IgD-negative memory B cell (primary cell): Measurements from ENCODE around the gene PAQR8. TPM values are rescaled to one million over a fixed set of nuclear protein-coding genes. Genes with fewer than 3 reads are reported as not detected.
"Not testable (repeated sequence)": the region's sequence is repeated elsewhere in the genome, so short reads cannot be mapped to it uniquely, and the experiment has no call there.

Experiments
- H3K27ac Mint-ChIP-seq, 3 donors: one replicate each; pipeline ENCODE4 v1.8.0; 2020 to 2022; ENCODE audit warnings: mild to moderate bottlenecking in 3 of 3, mixed read lengths in 3 of 3, moderate library complexity in 1 of 3
- H3K27me3 Mint-ChIP-seq: one replicate; pipeline ENCODE4 v1.8.0; 2021; ENCODE audit warnings: mixed read lengths
- H3K36me3 Mint-ChIP-seq: one replicate; pipeline ENCODE4 v1.8.0; 2020; ENCODE audit warnings: mild to moderate bottlenecking, mixed read lengths
- H3K4me1 Mint-ChIP-seq, 3 donors: one replicate each; pipeline ENCODE4 v1.8.0; 2020 to 2022; ENCODE audit warnings: mixed read lengths in 3 of 3, mild to moderate bottlenecking in 1 of 3
- H3K4me3 Mint-ChIP-seq, 4 donors: one replicate each; pipeline ENCODE4 v1.8.0; 2020 to 2022; ENCODE audit warnings: mild to moderate bottlenecking in 4 of 4, mixed read lengths in 4 of 4, moderate library complexity in 3 of 4
- H3K9me3 Mint-ChIP-seq, 3 donors: one replicate each; pipeline ENCODE4 v1.8.0; 2020 to 2021; ENCODE audit warnings: mixed read lengths in 3 of 3, mild to moderate bottlenecking in 1 of 3
- polyA plus RNA-seq: library from polyadenylated mRNA; unstranded; fragments of 300-500 nt; fragmentation: Illumina TruSeq; gene quantifications from one replicate; pipeline ENCODE4 v1.2.3, GENCODE V29; 2021

The PAQR8 gene
- polyA plus RNA-seq, 1 donor from 2014 or later, result 6.4 TPM

- no peaks in the 10 kb centered on the region for H3K27me3 Mint-ChIP-seq
- H3K36me3 Mint-ChIP-seq, result peaks cover 5% of the 10 kb centered on the region
- H3K27ac Mint-ChIP-seq, result no peak overlapping the region
- peaks cover 20 to 35% (median 26%) of the 10 kb centered on the region in 3 donors for H3K4me1 Mint-ChIP-seq
- no peak overlapping the region for H3K4me3 Mint-ChIP-seq
- H3K9me3 Mint-ChIP-seq, result no peaks in the 10 kb centered on the region
These were observed 19.3 kb downstream of the PAQR8 start for GRCh38 chr6:52381249-52381648.

DNA sequence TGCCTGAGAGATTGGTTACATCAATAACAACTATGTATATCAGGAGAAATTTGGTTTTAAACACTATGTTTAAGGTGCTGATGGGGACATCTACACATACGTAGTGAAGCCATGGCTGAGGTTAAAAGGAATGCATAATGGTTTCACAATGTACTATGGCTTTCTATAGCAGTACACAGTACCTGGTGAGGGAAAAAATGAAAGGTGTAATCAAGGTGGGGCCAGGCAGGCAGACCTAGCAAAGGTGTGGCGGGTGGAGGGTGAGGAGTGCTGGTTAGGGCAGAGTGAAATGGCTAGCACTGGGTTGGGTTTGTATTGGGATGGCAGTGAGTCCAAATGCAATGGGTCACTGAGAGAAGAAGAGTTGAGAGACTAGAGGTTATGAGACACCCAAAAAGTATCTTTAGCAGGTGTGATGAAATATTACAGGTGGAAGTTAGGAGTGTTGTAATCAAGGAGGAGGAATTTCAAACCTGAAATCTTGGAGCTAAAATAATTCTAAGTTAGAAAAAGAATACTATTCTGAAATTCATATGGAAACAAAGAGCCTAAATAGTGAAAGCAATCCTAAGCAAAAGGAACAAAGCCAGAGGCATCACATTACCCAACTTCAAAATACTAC is 22.3 kb downstream of the PAQR8 start:
- Mint-ChIP-seq H3K4me1 (peaks cover 3 to 17% (median 12%) of the 10 kb centered on the region in 3 donors), H3K27me3 (no peaks in the 10 kb centered on the region), H3K9me3 (no peaks in the 10 kb centered on the region), H3K27ac (no peak overlapping the region), H3K36me3 (peaks cover 4% of the 10 kb centered on the region), H3K4me3 (no peak overlapping the region)

DNA sequence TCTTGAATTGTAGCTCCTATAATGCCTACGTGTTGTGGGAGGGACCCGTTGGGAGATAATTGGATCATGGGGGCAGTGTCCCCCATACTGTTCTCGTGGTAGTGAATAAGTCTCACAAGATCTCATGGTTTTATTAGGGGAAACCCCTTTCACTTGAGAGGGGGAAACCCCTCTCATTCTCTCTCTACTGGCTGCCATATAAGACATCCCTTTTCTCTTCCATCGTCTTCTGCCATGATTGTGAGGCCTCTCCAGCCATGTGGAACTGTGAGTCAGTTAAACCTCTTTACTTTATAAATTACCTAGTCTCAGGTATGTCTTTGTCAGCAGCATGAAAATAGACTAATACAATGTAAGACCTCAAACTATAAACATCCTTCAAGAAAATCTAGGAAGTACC is 23.1 kb downstream of the PAQR8 start:
- Mint-ChIP-seq H3K4me1 (peaks cover 9 to 23% (median 19%) of the 10 kb centered on the region in 3 donors), H3K27me3 (no peaks in the 10 kb centered on the region), H3K36me3 (peaks cover 4% of the 10 kb centered on the region), H3K9me3 (no peaks in the 10 kb centered on the region), H3K4me3 (no peak overlapping the region), H3K27ac (peak overlapping the region in 1 of 3 donors; percentile 40)

GRCh38 chr6:52388119-52388518 is 26.2 kb downstream of the PAQR8 start:
- not testable (repeated sequence) for H3K27ac Mint-ChIP-seq, H3K9me3 Mint-ChIP-seq, H3K36me3 Mint-ChIP-seq, H3K27me3 Mint-ChIP-seq, H3K4me3 Mint-ChIP-seq
- H3K4me1 Mint-ChIP-seq, result peaks cover 17 to 30% (median 27%) of the 10 kb centered on the region in 3 donors

- Mint-ChIP-seq H3K27ac (peak overlapping the region in 1 of 3 donors; percentile 76), H3K4me1 (peaks cover 19 to 34% (median 27%) of the 10 kb centered on the region in 3 donors), H3K9me3 (no peaks in the 10 kb centered on the region), H3K27me3 (no peaks in the 10 kb centered on the region), H3K4me3 (no peak overlapping the region), H3K36me3 (peaks cover 4% of the 10 kb centered on the region)
These were observed 26.8 kb downstream of the PAQR8 start for GRCh38 chr6:52388790-52389189.

DNA sequence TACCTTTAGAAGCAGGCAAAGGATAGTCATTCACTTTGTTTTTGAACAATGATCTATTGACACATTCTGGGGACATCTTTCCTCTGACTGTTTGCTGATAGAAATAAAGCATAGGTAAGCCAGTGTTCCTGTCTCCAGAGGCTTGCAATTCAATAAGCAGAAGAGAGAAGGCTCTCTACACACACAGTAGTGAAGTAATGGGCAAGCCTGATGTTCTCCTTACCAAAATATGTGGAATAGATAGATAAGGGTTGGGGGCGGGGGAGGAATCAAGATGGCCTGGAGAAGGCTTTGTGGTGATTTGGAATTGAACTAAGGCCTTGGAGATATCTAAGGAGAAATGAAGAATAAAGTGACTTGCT is 27.3 kb downstream of the PAQR8 start:
- no peak overlapping the region for H3K4me3 Mint-ChIP-seq
- H3K27ac Mint-ChIP-seq, result peak overlapping the region in 2 of 3 donors; percentile 51 to 76
- H3K27me3 Mint-ChIP-seq, result no peaks in the 10 kb centered on the region
- no peaks in the 10 kb centered on the region for H3K36me3 Mint-ChIP-seq
- H3K4me1 Mint-ChIP-seq, result peaks cover 24 to 37% (median 28%) of the 10 kb centered on the region in 3 donors
- no peaks in the 10 kb centered on the region for H3K9me3 Mint-ChIP-seq

GRCh38 chr6:52389626-52390360 is 27.8 kb downstream of the PAQR8 start:
- peak overlapping the region; percentile 51 to 92 (median 76) for H3K27ac Mint-ChIP-seq
- peak overlapping the region; percentile 28 to 82 (median 54) for H3K4me3 Mint-ChIP-seq
- H3K27me3 Mint-ChIP-seq, result no peaks in the 10 kb centered on the region
- peaks cover 26 to 36% (median 31%) of the 10 kb centered on the region in 3 donors for H3K4me1 Mint-ChIP-seq
- no peaks in the 10 kb centered on the region for H3K9me3 Mint-ChIP-seq
- H3K36me3 Mint-ChIP-seq, result no peaks in the 10 kb centered on the region

DNA sequence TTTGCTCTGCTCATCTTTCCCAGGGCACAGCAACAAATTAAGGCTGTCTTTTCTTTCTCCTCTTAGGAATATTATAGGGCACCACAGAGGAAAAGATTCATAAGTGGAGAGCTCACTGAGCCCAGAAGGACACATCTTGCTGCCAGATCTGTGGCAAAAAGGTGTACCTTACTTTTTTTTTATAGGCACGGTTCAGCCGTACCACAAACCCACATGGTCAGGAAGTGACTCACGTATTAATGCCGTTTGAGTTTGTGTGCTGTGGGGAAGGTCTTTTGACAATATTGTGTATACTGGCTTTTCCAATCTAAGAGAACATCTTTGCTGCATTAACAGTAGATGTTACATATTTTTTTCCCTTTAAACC is 28.4 kb downstream of the PAQR8 start:
- Mint-ChIP-seq H3K27ac (peak overlapping the region; percentile 22 to 92 (median 51)), H3K4me1 (peaks cover 26 to 32% (median 31%) of the 10 kb centered on the region in 3 donors), H3K9me3 (no peaks in the 10 kb centered on the region), H3K4me3 (peak overlapping the region; percentile 34 to 82 (median 54)), H3K36me3 (no peaks in the 10 kb centered on the region), H3K27me3 (no peaks in the 10 kb centered on the region)

DNA sequence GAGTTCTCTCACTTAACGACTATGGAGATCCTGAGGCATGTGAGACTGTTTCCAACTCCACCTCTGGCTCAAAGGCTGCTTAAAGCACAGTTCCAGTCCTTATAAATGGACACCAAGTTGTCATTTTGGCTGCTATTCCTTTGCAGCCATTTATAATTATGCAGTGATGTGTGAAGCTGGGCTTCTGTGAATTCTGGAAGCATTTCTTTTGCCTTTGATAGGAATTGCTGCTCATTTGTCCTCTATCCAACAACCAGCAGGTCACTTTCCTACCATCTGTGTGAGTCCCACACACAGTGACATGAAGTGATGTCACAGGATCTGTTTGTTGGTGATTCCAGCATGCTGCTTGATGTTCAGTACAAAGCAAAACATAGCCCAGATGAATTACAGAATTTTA is 29.6 kb downstream of the PAQR8 start:
- peaks cover 29 to 37% (median 32%) of the 10 kb centered on the region in 3 donors for H3K4me1 Mint-ChIP-seq
- H3K36me3 Mint-ChIP-seq, result no peaks in the 10 kb centered on the region
- no peak overlapping the region for H3K4me3 Mint-ChIP-seq
- no peaks in the 10 kb centered on the region for H3K9me3 Mint-ChIP-seq
- H3K27me3 Mint-ChIP-seq, result no peaks in the 10 kb centered on the region
- peak overlapping the region in 1 of 3 donors; percentile 51 for H3K27ac Mint-ChIP-seq

DNA sequence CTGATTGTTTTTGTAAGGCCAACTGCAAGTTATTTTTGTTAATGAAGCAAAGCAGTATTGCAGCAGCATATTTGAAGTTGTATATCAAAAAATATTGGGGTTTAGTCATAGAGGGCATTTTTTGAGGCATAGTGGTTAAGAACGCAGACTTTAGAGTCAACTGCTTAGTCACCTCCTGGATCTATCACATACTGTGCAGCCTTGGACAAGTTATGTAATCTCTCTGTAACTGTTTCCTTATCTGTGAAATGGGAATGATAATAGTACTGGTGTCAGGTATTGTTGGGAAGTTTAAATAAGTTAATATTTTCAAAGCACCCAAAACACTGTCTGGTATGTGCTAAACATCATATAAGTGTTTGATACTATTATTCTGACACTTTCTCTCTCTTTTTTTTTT is 31.0 kb downstream of the PAQR8 start:
- H3K4me1 Mint-ChIP-seq, result peaks cover 35 to 48% (median 43%) of the 10 kb centered on the region in 3 donors
- no peaks in the 10 kb centered on the region for H3K36me3 Mint-ChIP-seq
- H3K27ac Mint-ChIP-seq, result no peak overlapping the region
- no peak overlapping the region for H3K4me3 Mint-ChIP-seq
- no peaks in the 10 kb centered on the region for H3K27me3 Mint-ChIP-seq
- H3K9me3 Mint-ChIP-seq, result no peaks in the 10 kb centered on the region

DNA sequence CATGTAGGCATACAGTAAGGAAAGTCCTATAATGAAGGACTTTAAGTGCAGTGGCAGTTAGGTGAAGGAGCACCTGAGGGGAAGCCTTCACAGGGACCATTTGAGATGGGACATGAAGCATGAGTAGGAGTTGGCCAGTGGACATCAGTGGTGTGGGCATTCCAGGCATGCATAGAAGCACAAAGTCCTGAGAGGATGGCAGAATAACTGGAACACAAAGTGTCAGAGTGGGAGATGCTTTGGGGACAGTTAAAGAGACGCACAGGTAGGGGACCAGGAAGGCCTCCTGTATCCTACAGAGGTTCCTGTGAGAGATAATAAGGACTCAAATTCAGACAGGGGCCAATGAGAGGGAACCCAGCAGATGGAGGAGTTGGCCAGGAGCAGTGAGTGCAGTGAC is 31.8 kb downstream of the PAQR8 start:
- H3K27me3 Mint-ChIP-seq, result no peaks in the 10 kb centered on the region
- no peaks in the 10 kb centered on the region for H3K9me3 Mint-ChIP-seq
- peaks cover 36 to 46% (median 43%) of the 10 kb centered on the region in 3 donors for H3K4me1 Mint-ChIP-seq
- peak overlapping the region; percentile 9 to 91 (median 28) for H3K27ac Mint-ChIP-seq
- no peaks in the 10 kb centered on the region for H3K36me3 Mint-ChIP-seq
- H3K4me3 Mint-ChIP-seq, result peak overlapping the region in 1 of 4 donors; percentile 5

DNA sequence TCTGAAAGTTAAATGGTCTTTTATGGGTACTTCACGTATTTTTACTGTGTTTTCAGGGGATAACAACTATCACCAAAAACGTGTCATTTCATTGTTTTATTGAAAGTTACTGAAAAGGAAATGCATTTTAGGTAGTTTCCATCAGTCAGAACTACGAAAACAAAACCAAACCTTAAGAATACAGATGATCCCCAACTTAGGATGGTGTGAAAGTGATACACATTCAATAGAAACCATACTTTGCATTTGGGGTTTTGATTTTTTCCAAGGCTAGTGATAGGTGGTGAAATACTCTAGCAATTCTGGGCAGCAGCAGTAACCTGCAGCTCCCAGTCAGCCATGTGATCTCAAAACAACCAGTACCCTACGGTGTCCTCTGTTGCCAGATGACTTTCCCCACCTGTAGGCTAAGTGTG is 32.3 kb downstream of the PAQR8 start:
- no peaks in the 10 kb centered on the region for H3K9me3 Mint-ChIP-seq
- H3K27ac Mint-ChIP-seq, result peak overlapping the region; percentile 9 to 91 (median 28)
- no peaks in the 10 kb centered on the region for H3K36me3 Mint-ChIP-seq
- peak overlapping the region in 1 of 4 donors; percentile 5 for H3K4me3 Mint-ChIP-seq
- H3K4me1 Mint-ChIP-seq, result peaks cover 34 to 45% (median 43%) of the 10 kb centered on the region in 3 donors
- no peaks in the 10 kb centered on the region for H3K27me3 Mint-ChIP-seq

- H3K27ac Mint-ChIP-seq, result peak overlapping the region in 1 of 3 donors; percentile 5
- peaks cover 25 to 39% (median 32%) of the 10 kb centered on the region in 3 donors for H3K4me1 Mint-ChIP-seq
- H3K27me3 Mint-ChIP-seq, result no peaks in the 10 kb centered on the region
- no peaks in the 10 kb centered on the region for H3K36me3 Mint-ChIP-seq
- no peaks in the 10 kb centered on the region for H3K9me3 Mint-ChIP-seq
- no peak overlapping the region for H3K4me3 Mint-ChIP-seq
These were observed 34.0 kb downstream of the PAQR8 start for GRCh38 chr6:52395969-52396368.

- Mint-ChIP-seq H3K27ac (peak overlapping the region in 2 of 3 donors; percentile 6 to 10), H3K4me1 (peaks cover 12 to 30% (median 20%) of the 10 kb centered on the region in 3 donors), H3K4me3 (peak overlapping the region in 1 of 4 donors; percentile 31), H3K9me3 (no peaks in the 10 kb centered on the region), H3K36me3 (no peaks in the 10 kb centered on the region), H3K27me3 (no peaks in the 10 kb centered on the region)
These were observed 37.8 kb downstream of the PAQR8 start for GRCh38 chr6:52399511-52400312.
